CD8-positive, alpha-beta memory T cell (primary cell): ENCODE data around the gene GSG1. TPM values are rescaled to one million over a fixed set of nuclear protein-coding genes. Genes with fewer than 3 reads are reported as not detected.

Experiments
- CTCF ChIA-PET: fragments of 350-600 bp; sonication (Branson Sonifier 250); formaldehyde crosslinking; loops from one replicate; lab custom pipeline; 2021; ENCODE audit warnings: antibody characterized with exemption; lab: Charles Lee
- POLR2A ChIA-PET: fragments of 350-600 bp; sonication (Branson Sonifier 250); formaldehyde crosslinking; loops from one replicate; lab custom pipeline; 2021; ENCODE audit warnings: antibody characterized with exemption; lab: Charles Lee
- DNase-seq, 5 donors: peaks; one replicate each; pipeline versions ENCODE4 v3.0.0 to v3.0.0-alpha.2; 2020 to 2022; ENCODE audit warnings: mixed read lengths in 1 of 5
- H3K27ac ChIP-seq: one replicate; pipeline ENCODE4 v1.7.0; 2013; ENCODE audit warnings: low read depth, mild to moderate bottlenecking, low read length, moderate library complexity
- H3K27me3 ChIP-seq: 2 replicates; pipeline ENCODE4 v1.7.0; 2013; ENCODE audit warnings: low read length, mild to moderate bottlenecking; ENCODE audit not compliant: insufficient read depth, poor library complexity, severe bottlenecking
- H3K36me3 ChIP-seq: 2 replicates; pipeline ENCODE4 v1.7.0; 2013; ENCODE audit warnings: mild to moderate bottlenecking, low read length, moderate library complexity; ENCODE audit not compliant: insufficient read depth
- H3K4me1 ChIP-seq: 2 replicates; pipeline ENCODE4 v1.7.0; 2013; ENCODE audit warnings: mild to moderate bottlenecking, low read length, moderate library complexity; ENCODE audit not compliant: insufficient read depth
- H3K4me3 ChIP-seq: 2 replicates; pipeline ENCODE4 v1.7.0; 2013; ENCODE audit warnings: mild to moderate bottlenecking, low read length
- H3K9me3 ChIP-seq: 2 replicates; pipeline ENCODE4 v1.7.0; 2013; ENCODE audit warnings: mild to moderate bottlenecking, low read length
- H3K27ac Mint-ChIP-seq, 8 donors: one replicate each; pipeline ENCODE4 v1.8.0; 2020 to 2021; ENCODE audit warnings: mixed read lengths in 8 of 8, mild to moderate bottlenecking in 6 of 8, inconsistent platforms in 3 of 8, moderate library complexity in 3 of 8
- H3K27me3 Mint-ChIP-seq, 2 donors: one replicate each; pipeline ENCODE4 v1.8.0; 2020 to 2021; ENCODE audit warnings: mixed read lengths in 2 of 2, mild to moderate bottlenecking in 1 of 2, moderate library complexity in 1 of 2
- H3K36me3 Mint-ChIP-seq, 3 donors: one replicate each; pipeline ENCODE4 v1.8.0; 2020 to 2021; ENCODE audit warnings: mixed read lengths in 3 of 3, inconsistent platforms in 1 of 3, mild to moderate bottlenecking in 1 of 3
- H3K4me1 Mint-ChIP-seq, 3 donors: one replicate each; pipeline ENCODE4 v1.8.0; 2020 to 2021; ENCODE audit warnings: mixed read lengths in 3 of 3, inconsistent platforms in 1 of 3, mild to moderate bottlenecking in 1 of 3
- H3K4me3 Mint-ChIP-seq, 7 donors: one replicate each; pipeline ENCODE4 v1.8.0; 2020 to 2021; ENCODE audit warnings: mixed read lengths in 7 of 7, mild to moderate bottlenecking in 6 of 7, moderate library complexity in 4 of 7, inconsistent platforms in 2 of 7
- H3K9me3 Mint-ChIP-seq, 5 donors: one replicate each; pipeline ENCODE4 v1.8.0; 2020 to 2022; ENCODE audit warnings: mixed read lengths in 5 of 5, mild to moderate bottlenecking in 3 of 5, moderate library complexity in 2 of 5, inconsistent platforms in 1 of 5
- polyA plus RNA-seq: library from polyadenylated mRNA; unstranded; fragments of 300-500 nt; fragmentation: Illumina TruSeq; gene quantifications from one replicate; pipeline ENCODE4 v1.2.3, GENCODE V29; 2021
- total RNA-seq, 2 experiments: library from RNA; stranded (reverse); gene quantifications; one replicate each; pipeline ENCODE4 v1.2.3, GENCODE V29; 2021

GSG1 gene
- total and polyA plus RNA-seq, 3 experiments from 2014 or later: not detected

DNA sequence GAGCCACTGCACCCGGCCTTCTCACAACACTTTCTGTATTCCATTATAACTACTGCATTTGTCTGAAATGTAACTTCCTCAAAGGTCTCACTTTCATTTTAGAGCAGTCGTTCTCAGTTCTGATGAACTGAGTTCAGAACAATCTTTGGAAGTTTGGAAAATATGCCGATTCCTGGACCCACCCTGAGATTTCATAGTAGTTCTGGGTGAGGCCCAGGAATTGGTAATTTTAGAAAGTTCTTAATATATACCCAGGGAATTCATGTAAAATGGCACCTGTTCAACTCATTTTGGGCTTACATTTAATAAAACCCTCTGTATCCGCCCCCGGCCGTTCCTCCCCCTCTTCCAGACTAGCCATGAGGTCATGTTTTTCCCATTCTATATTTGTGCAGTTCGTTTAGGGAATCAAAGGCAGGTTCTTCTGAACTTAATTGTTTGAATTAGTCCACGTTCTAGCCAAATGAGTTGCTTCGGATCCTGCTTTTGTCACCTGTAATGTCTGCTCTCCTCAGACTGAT is 5.9 kb downstream of the GSG1 start:
- H3K4me3 Mint-ChIP-seq: peak overlapping the region in 1 of 7 donors; percentile 74
- peaks cover 0 to 10% of the 10 kb centered on the region in 2 donors for H3K27me3 Mint-ChIP-seq
- Histone ChIP-seq H3K27me3 (no peaks in the 10 kb centered on the region), H3K27ac (no peak overlapping the region), H3K9me3 (no peaks in the 10 kb centered on the region), H3K4me3 (peak overlapping the region; percentile 20), H3K4me1 (peaks cover 26% of the 10 kb centered on the region), H3K36me3 (no peaks in the 10 kb centered on the region)
- ChIA-PET POLR2A (no interaction called here), CTCF (interaction anchor here (1.4 to 8.1 kb wide), 4 partner anchors 10 to 115 kb away, joined by 3 to 75 read pairs (median 19); no protein-coding TSS in a partner anchor)
- no peak for DNase-seq
- H3K27ac Mint-ChIP-seq: peak overlapping the region in 7 of 8 donors; percentile 5 to 91 (median 60)
- no peaks in the 10 kb centered on the region for H3K36me3 Mint-ChIP-seq
- peaks cover 34 to 43% (median 41%) of the 10 kb centered on the region in 3 donors for H3K4me1 Mint-ChIP-seq
- H3K9me3 Mint-ChIP-seq: no peaks in the 10 kb centered on the region

GRCh38 chr12:13095266-13095995 is 8.0 kb downstream of the GSG1 start:
- POLR2A ChIA-PET: interaction anchor here (0.7 kb wide), 1 partner anchor 94 kb away, joined by 5 read pairs; no protein-coding TSS in a partner anchor
- H3K4me1 ChIP-seq: peaks cover 14% of the 10 kb centered on the region
- no peaks in the 10 kb centered on the region for H3K9me3 ChIP-seq
- no peak for DNase-seq
- H3K27ac Mint-ChIP-seq: peak overlapping the region in 1 of 8 donors; percentile 74
- no peak overlapping the region for H3K4me3 ChIP-seq
- no peak overlapping the region for H3K4me3 Mint-ChIP-seq
- H3K27me3 ChIP-seq: no peaks in the 10 kb centered on the region
- H3K4me1 Mint-ChIP-seq: peaks cover 21 to 28% (median 27%) of the 10 kb centered on the region in 3 donors
- peaks cover 0 to 14% of the 10 kb centered on the region in 2 donors for H3K27me3 Mint-ChIP-seq
- no peaks in the 10 kb centered on the region for H3K36me3 ChIP-seq
- CTCF ChIA-PET: interaction anchor here (1.5 to 4.2 kb wide), 3 partner anchors 8 to 307 kb away, joined by 4 to 33 read pairs (median 5); no protein-coding TSS in a partner anchor
- no peaks in the 10 kb centered on the region for H3K36me3 Mint-ChIP-seq
- H3K27ac ChIP-seq: no peak overlapping the region
- H3K9me3 Mint-ChIP-seq: no peaks in the 10 kb centered on the region

- Mint-ChIP-seq H3K4me3 (no peak overlapping the region), H3K4me1 (peaks cover 13 to 18% (median 17%) of the 10 kb centered on the region in 3 donors), H3K27me3 (peaks cover 0 to 14% of the 10 kb centered on the region in 2 donors), H3K36me3 (no peaks in the 10 kb centered on the region), H3K27ac (no peak overlapping the region), H3K9me3 (no peaks in the 10 kb centered on the region)
- Histone ChIP-seq H3K27me3 (no peaks in the 10 kb centered on the region), H3K9me3 (no peaks in the 10 kb centered on the region), H3K27ac (no peak overlapping the region), H3K36me3 (no peaks in the 10 kb centered on the region), H3K4me1 (peaks cover 10% of the 10 kb centered on the region), H3K4me3 (no peak overlapping the region)
- no peak for DNase-seq
- CTCF ChIA-PET: interaction anchor here (1.5 to 4.2 kb wide), 2 partner anchors 117 to 306 kb away, joined by 4 to 33 read pairs; no protein-coding TSS in a partner anchor
- POLR2A ChIA-PET: no interaction called here
These were observed 9.1 kb downstream of the GSG1 start for GRCh38 chr12:13094367-13094766.

DNA sequence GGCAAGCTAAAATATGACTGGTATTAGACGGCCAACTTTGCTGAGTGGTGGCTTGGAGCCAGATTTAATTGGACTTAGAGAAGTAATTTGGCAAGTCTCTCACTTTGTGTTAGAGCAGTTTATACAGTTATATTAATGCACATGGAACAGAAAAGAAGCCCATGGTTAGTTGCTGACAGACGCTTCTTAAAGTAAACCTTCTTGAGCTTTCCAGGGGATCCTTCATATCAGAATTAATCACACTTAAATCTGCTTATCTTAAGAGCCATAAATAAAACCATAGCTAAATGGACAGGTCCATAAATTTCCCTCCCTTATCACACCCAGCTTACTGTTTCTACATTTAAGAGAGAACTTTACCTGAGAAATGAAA is 9.6 kb downstream of the GSG1 start:
- Histone ChIP-seq H3K36me3 (no peaks in the 10 kb centered on the region), H3K4me3 (no peak overlapping the region), H3K27ac (no peak overlapping the region), H3K27me3 (no peaks in the 10 kb centered on the region), H3K4me1 (peaks cover 10% of the 10 kb centered on the region), H3K9me3 (no peaks in the 10 kb centered on the region)
- Mint-ChIP-seq H3K9me3 (no peaks in the 10 kb centered on the region), H3K27ac (peak overlapping the region in 1 of 8 donors; percentile 16), H3K36me3 (no peaks in the 10 kb centered on the region), H3K4me1 (peaks cover 9 to 13% (median 12%) of the 10 kb centered on the region in 3 donors), H3K4me3 (no peak overlapping the region), H3K27me3 (peaks cover 0 to 14% of the 10 kb centered on the region in 2 donors)
- no peak for DNase-seq
- ChIA-PET CTCF (interaction anchor here (1.5 to 4.2 kb wide), 2 partner anchors 118 to 305 kb away, joined by 4 to 33 read pairs; no protein-coding TSS in a partner anchor), POLR2A (no interaction called here)

DNA sequence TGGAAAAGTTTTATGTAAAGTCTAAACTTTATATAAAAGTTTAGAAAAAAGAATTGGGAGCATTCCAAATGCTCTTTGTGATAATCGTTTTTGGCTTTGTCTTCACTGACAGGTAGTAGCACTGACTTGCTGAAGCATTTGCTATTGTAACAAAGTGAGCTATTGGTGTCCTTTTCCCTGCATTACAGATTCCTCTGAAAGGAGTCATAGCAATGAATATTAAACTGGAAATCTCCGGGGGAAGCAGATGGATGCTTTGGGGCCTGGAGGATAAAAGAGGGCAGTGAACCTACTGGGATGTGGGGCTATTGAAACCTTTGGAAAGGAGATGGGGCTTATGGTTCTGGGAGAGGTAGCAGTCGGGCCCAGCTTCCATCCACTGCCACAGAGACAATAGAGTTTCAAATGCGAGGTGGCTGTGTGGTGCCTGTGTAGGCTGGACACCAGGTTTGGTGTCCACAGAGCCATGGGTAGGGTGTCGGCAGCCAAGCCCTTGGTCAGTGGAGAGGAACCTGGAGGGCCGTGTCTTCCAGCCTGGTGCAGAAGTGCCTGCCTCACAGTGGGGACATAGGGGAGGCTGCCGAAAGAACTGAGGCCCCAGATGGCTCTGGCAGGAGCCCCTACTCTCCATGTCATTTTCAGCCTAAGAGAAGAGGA is 10.1 kb downstream of the GSG1 start:
- Mint-ChIP-seq H3K27ac (peak overlapping the region in 1 of 8 donors; percentile 16), H3K27me3 (peaks cover 0 to 14% of the 10 kb centered on the region in 2 donors), H3K9me3 (no peaks in the 10 kb centered on the region), H3K4me1 (peaks cover 5 to 8% (median 7%) of the 10 kb centered on the region in 3 donors), H3K36me3 (no peaks in the 10 kb centered on the region), H3K4me3 (no peak overlapping the region)
- Histone ChIP-seq H3K27ac (no peak overlapping the region), H3K9me3 (no peaks in the 10 kb centered on the region), H3K27me3 (no peaks in the 10 kb centered on the region), H3K4me1 (peaks cover 7% of the 10 kb centered on the region), H3K36me3 (no peaks in the 10 kb centered on the region), H3K4me3 (no peak overlapping the region)
- ChIA-PET CTCF (interaction anchor here (0.9 to 4.2 kb wide), 3 partner anchors 118 to 177 kb away, joined by 3 to 33 read pairs (median 4); no protein-coding TSS in a partner anchor), POLR2A (no interaction called here)
- DNase-seq: no peak

DNA sequence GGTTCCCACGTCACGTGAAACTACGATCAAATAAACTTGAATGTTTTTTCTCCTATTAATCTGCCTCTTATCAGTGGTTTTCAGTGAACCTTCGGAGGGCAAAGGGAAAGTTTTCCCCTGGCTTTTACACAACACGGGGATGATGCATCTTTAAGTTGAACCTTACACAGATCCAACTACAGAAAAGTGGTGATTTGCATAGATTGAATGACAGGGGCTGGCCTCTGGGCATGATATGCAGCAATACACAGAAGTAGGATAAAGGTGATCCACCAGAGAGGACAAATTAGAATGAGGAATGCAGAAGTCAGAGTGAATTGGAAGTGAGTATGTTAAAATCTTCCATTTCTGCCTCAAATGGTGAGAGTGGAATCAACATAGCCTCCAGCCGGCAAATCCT is 11.6 kb downstream of the GSG1 start:
- POLR2A ChIA-PET: no interaction called here
- H3K4me3 Mint-ChIP-seq: no peak overlapping the region
- DNase-seq: no peak
- Histone ChIP-seq H3K4me3 (no peak overlapping the region), H3K4me1 (no peaks in the 10 kb centered on the region), H3K27me3 (no peaks in the 10 kb centered on the region), H3K36me3 (no peaks in the 10 kb centered on the region), H3K27ac (no peak overlapping the region), H3K9me3 (no peaks in the 10 kb centered on the region)
- CTCF ChIA-PET: no interaction called here
- H3K27ac Mint-ChIP-seq: no peak overlapping the region
- H3K4me1 Mint-ChIP-seq: no peaks in the 10 kb centered on the region
- peaks cover 0 to 12% of the 10 kb centered on the region in 2 donors for H3K27me3 Mint-ChIP-seq
- H3K9me3 Mint-ChIP-seq: peaks cover 0 to 2% (median 0%) of the 10 kb centered on the region in 5 donors
- H3K36me3 Mint-ChIP-seq: no peaks in the 10 kb centered on the region

GRCh38 chr12:13090054-13090453 is 13.4 kb downstream of the GSG1 start:
- peaks cover 0 to 2% (median 0%) of the 10 kb centered on the region in 5 donors for H3K9me3 Mint-ChIP-seq
- no peaks in the 10 kb centered on the region for H3K4me1 Mint-ChIP-seq

More at GRCh38 chr12:13090054-13090453, 13.4 kb downstream of the GSG1 start:
- Mint-ChIP-seq H3K27ac (no peak overlapping the region), H3K27me3 (peaks cover 0 to 11% of the 10 kb centered on the region in 2 donors), H3K4me3 (no peak overlapping the region), H3K36me3 (peaks cover 0 to 3% (median 0%) of the 10 kb centered on the region in 3 donors)
- ChIA-PET CTCF (interaction anchor here (0.8 kb wide), 1 partner anchor 122 kb away, joined by 4 read pairs; no protein-coding TSS in a partner anchor), POLR2A (no interaction called here)
- Histone ChIP-seq H3K9me3 (no peaks in the 10 kb centered on the region), H3K4me1 (no peaks in the 10 kb centered on the region), H3K4me3 (no peak overlapping the region), H3K27ac (no peak overlapping the region), H3K27me3 (no peaks in the 10 kb centered on the region), H3K36me3 (no peaks in the 10 kb centered on the region)
- no peak for DNase-seq
